Loucy (cell line): ENCODE data around the gene BDH2.

ENCODE experiments used
- CTCF ChIP-seq: fragments of 200-600 bp; sonication (generic); conservative IDR thresholded peaks from 2 replicates; pipeline ENCODE4 v1.5.1; 2014; ENCODE audit warnings: mild to moderate bottlenecking, antibody characterized with exemption, low read length
- EZH2phosphoT487 ChIP-seq: fragments of 200-600 bp; IDR thresholded peaks from 2 replicates; pipeline ENCODE4 v1.6.1; 2018; ENCODE audit warnings: antibody characterized with exemption, mild to moderate bottlenecking, moderate library complexity, borderline replicate concordance

GRCh38 chr4:103052145-103052544 lies 47.5 kb downstream of the BDH2 start:
- TF ChIP-seq EZH2phosphoT487 (no peak), CTCF (no peak)
